Liver (tissue), 3 donors: ENCODE measurements around the gene FAM120AOS.

Experiments
- FOXA1 ChIP-seq: IDR thresholded peaks from 2 replicates; pipeline ENCODE4 v1.6.1; 2016; ENCODE audit warnings: antibody characterized with exemption
- GABPA ChIP-seq, 2 donors: IDR thresholded peaks in 1 of 2; conservative IDR thresholded peaks in 1 of 2; 2 replicates each; pipeline ENCODE4 v1.6.1; 2016; ENCODE audit warnings: antibody characterized with exemption in 2 of 2, mild to moderate bottlenecking in 1 of 2, moderate library complexity in 1 of 2
- JUND ChIP-seq, 2 donors: IDR thresholded peaks; 2 replicates each; pipeline ENCODE4 v1.6.1; 2016; ENCODE audit warnings: antibody characterized with exemption in 2 of 2
- RAD21 ChIP-seq, 2 donors: IDR thresholded peaks; 2 replicates each; pipeline ENCODE4 v1.6.1; 2016; ENCODE audit warnings: antibody characterized with exemption in 2 of 2, mild to moderate bottlenecking in 2 of 2
- RXRA ChIP-seq, 2 donors: IDR thresholded peaks; 2 replicates each; pipeline ENCODE4 v1.6.1; 2017 to 2018; ENCODE audit warnings: antibody characterized with exemption in 2 of 2, mild to moderate bottlenecking in 1 of 2
- SP1 ChIP-seq: IDR thresholded peaks from 2 replicates; pipeline ENCODE4 v1.6.1; 2018; ENCODE audit warnings: antibody characterized with exemption, mild to moderate bottlenecking
- TAF1 ChIP-seq: conservative IDR thresholded peaks from 2 replicates; pipeline ENCODE4 v1.6.1; 2016; ENCODE audit warnings: antibody characterized with exemption, mild to moderate bottlenecking
- TF ChIP-seq, protein P1 (sequence below): fragments of 150-350 bp; IDR thresholded peaks from 2 replicates; pipeline ENCODE4 v1.5.1; 2017; ENCODE audit warnings: improper control_type of control experiment, low read depth, low read length; ENCODE audit not compliant: missing input control
- TF ChIP-seq, protein P2 (sequence below): IDR thresholded peaks from 2 replicates; pipeline ENCODE4 v1.6.1; 2016; ENCODE audit warnings: antibody characterized with exemption
- TF ChIP-seq, protein P3 (sequence below): IDR thresholded peaks from 2 replicates; pipeline ENCODE4 v1.6.1; 2016; ENCODE audit warnings: antibody characterized with exemption, mild to moderate bottlenecking
- TF ChIP-seq, protein P4 (sequence below): IDR thresholded peaks from 2 replicates; pipeline ENCODE4 v1.6.1; 2016; ENCODE audit warnings: antibody characterized with exemption
- TF ChIP-seq, protein P5 (sequence below): IDR thresholded peaks from 2 replicates; pipeline ENCODE4 v1.6.1; 2016; ENCODE audit warnings: antibody characterized with exemption
- donor health status: healthy.
- donor health status: healthy.

DNA sequence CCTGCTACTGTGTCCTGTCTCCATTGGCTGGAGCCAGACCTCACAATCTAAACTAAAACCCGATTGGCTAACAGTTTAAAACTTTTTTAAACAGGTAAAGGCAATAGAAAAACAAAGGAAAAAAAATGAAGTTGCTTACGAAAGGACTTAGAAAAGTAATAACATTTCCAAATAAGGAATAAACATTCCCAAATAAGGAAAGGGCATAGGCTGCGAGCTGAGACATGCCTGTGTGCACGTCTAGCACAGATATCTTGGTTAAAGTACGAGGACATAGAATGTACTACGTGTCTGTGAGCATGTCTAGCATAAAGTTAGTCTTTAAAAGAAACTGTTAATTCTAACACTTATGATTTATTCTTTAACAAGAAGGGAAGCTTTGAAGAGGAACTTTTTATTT, 17.2 kb downstream of the FAM120AOS start:
- TF ChIP-seq SP1 (no peak), TAF1 (no peak), RXRA (IDR thresholded peaks at IDR 0.05) (no peak), RAD21 (IDR thresholded peaks at IDR 0.05) (no peak), FOXA1 (no peak), GABPA (IDR thresholded peaks at IDR 0.05 in 1 of 2, conservative IDR thresholded peaks at IDR 0.05 in 1 of 2) (no peak), JUND (IDR thresholded peaks at IDR 0.05) (no peak)
- TF ChIP-seq, protein P1, sequence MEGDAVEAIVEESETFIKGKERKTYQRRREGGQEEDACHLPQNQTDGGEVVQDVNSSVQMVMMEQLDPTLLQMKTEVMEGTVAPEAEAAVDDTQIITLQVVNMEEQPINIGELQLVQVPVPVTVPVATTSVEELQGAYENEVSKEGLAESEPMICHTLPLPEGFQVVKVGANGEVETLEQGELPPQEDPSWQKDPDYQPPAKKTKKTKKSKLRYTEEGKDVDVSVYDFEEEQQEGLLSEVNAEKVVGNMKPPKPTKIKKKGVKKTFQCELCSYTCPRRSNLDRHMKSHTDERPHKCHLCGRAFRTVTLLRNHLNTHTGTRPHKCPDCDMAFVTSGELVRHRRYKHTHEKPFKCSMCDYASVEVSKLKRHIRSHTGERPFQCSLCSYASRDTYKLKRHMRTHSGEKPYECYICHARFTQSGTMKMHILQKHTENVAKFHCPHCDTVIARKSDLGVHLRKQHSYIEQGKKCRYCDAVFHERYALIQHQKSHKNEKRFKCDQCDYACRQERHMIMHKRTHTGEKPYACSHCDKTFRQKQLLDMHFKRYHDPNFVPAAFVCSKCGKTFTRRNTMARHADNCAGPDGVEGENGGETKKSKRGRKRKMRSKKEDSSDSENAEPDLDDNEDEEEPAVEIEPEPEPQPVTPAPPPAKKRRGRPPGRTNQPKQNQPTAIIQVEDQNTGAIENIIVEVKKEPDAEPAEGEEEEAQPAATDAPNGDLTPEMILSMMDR: no peak
- TF ChIP-seq, protein P2, sequence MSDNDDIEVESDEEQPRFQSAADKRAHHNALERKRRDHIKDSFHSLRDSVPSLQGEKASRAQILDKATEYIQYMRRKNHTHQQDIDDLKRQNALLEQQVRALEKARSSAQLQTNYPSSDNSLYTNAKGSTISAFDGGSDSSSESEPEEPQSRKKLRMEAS: no peak
- TF ChIP-seq, protein P3, sequence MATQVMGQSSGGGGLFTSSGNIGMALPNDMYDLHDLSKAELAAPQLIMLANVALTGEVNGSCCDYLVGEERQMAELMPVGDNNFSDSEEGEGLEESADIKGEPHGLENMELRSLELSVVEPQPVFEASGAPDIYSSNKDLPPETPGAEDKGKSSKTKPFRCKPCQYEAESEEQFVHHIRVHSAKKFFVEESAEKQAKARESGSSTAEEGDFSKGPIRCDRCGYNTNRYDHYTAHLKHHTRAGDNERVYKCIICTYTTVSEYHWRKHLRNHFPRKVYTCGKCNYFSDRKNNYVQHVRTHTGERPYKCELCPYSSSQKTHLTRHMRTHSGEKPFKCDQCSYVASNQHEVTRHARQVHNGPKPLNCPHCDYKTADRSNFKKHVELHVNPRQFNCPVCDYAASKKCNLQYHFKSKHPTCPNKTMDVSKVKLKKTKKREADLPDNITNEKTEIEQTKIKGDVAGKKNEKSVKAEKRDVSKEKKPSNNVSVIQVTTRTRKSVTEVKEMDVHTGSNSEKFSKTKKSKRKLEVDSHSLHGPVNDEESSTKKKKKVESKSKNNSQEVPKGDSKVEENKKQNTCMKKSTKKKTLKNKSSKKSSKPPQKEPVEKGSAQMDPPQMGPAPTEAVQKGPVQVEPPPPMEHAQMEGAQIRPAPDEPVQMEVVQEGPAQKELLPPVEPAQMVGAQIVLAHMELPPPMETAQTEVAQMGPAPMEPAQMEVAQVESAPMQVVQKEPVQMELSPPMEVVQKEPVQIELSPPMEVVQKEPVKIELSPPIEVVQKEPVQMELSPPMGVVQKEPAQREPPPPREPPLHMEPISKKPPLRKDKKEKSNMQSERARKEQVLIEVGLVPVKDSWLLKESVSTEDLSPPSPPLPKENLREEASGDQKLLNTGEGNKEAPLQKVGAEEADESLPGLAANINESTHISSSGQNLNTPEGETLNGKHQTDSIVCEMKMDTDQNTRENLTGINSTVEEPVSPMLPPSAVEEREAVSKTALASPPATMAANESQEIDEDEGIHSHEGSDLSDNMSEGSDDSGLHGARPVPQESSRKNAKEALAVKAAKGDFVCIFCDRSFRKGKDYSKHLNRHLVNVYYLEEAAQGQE: no peak
- TF ChIP-seq, protein P4, sequence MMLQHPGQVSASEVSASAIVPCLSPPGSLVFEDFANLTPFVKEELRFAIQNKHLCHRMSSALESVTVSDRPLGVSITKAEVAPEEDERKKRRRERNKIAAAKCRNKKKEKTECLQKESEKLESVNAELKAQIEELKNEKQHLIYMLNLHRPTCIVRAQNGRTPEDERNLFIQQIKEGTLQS: no peak
- TF ChIP-seq, protein P5, sequence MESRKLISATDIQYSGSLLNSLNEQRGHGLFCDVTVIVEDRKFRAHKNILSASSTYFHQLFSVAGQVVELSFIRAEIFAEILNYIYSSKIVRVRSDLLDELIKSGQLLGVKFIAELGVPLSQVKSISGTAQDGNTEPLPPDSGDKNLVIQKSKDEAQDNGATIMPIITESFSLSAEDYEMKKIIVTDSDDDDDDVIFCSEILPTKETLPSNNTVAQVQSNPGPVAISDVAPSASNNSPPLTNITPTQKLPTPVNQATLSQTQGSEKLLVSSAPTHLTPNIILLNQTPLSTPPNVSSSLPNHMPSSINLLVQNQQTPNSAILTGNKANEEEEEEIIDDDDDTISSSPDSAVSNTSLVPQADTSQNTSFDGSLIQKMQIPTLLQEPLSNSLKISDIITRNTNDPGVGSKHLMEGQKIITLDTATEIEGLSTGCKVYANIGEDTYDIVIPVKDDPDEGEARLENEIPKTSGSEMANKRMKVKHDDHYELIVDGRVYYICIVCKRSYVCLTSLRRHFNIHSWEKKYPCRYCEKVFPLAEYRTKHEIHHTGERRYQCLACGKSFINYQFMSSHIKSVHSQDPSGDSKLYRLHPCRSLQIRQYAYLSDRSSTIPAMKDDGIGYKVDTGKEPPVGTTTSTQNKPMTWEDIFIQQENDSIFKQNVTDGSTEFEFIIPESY: no peak
